GM12801 (cell line): ENCODE measurements around the gene TICAM2.

Experiments
- CTCF ChIP-seq: IDR thresholded peaks from one replicate; pipeline ENCODE4 v1.5.1; 2011; ENCODE audit warnings: control low read depth; ENCODE audit not compliant: insufficient read length; ENCODE audit errors: extremely low read depth

Gene TICAM2

DNA sequence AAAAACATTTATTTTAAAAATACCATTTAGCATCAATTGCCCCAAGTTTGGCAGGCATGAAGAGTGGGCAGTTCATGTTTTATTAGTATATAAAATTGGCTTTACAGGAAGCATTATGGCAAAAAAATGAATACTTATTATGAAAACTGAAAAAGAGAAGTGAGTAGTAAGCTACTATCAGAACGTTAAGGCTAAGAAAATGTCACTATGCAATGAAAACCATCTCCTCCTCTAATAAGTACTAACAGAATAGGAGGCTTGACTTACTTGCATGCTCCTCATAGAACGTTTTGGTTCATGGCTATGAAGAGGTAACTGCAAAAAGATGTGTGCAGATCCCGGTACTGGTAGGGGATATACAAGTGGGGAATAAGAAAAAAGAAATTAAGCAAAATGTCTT, 23.6 kb downstream of the TICAM2 start:
- no peak for TF ChIP-seq CTCF

DNA sequence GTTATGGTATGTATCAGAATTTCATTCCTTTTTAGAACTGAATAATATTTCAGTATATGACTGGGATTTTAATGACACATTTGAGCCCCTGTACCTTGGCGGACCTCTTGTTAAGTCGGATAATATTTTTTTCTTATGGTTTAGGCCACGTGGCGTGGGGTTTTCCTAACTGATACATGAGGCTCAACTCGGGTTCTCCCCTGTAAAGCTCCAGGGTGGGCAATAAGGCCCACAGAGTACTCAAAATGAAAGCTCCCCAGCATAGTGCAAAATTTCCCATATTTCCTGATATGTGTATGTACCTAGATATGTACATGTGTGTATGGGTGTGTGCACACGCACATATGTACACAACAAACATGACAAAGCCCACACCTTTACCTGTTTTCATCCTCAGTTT, 24.5 kb downstream of the TICAM2 start:
- TF ChIP-seq CTCF: no peak

GRCh38 chr5:115577329-115577728, 24.9 kb downstream of the TICAM2 start:
- no peak for TF ChIP-seq CTCF

GRCh38 chr5:115575167-115576070, 26.9 kb downstream of the TICAM2 start:
- no peak for TF ChIP-seq CTCF

DNA sequence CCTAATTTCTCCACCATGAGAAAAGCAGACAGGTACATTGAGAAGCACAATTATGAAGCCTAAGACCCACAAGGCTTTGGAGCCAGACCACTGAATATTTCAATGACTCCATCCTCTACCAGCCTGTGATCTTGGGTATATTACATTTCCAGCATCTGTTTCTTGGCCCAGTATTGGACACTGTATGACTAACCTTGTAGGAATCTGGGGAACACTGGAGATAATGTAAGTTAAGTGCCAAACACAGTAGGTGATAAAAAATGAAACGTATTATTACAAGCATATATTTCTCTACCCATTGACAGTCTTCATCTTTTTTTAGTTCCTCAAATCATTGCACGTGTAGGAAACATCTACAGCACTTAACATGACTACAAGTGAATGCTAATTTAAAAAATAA, 29.1 kb downstream of the TICAM2 start:
- TF ChIP-seq CTCF: no peak

GRCh38 chr5:115571441-115571878, 30.8 kb downstream of the TICAM2 start:
- TF ChIP-seq CTCF: no peak

DNA sequence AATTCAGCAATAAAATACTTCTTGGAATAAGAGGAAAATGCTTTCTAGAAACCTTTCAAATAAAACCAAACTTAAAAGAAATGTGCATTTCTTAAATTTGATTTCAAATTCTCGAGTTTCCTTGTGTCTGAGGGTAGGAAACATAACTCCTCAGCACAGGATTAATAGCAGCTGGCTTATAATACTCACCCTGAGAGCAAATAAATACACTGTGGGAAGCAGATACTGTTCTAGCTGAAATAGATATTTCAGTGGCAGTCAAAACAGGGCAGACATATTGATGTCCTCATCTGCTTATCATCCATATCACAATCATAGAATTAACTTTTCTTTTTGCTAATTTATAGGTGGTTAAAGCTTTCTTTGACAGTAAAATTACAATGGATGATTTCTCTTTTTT, 33.6 kb downstream of the TICAM2 start:
- no peak for TF ChIP-seq CTCF
